Choroid plexus epithelial cell (primary cell): ENCODE results near the gene TASL.

Experiments used
- DNase-seq: peaks from one replicate; pipeline ENCODE4 v3.0.0-alpha.2; 2010; ENCODE audit warnings: low read depth
- H3K4me3 ChIP-seq: 2 replicates; pipeline ENCODE4 v1.5.1; 2011; ENCODE audit warnings: low read depth, mild to moderate bottlenecking, control low read depth, low read length, moderate library complexity
- CTCF ChIP-seq: conservative IDR thresholded peaks from 2 replicates; pipeline ENCODE4 v1.5.1; 2011; ENCODE audit warnings: low read depth, mild to moderate bottlenecking, control low read depth, inconsistent platforms, low read length, moderate library complexity

The TASL gene

GRCh38 chrX:30593440-30594200 lies 16.1 kb upstream of the TASL start:
- TF ChIP-seq CTCF = no peak
- H3K4me3 ChIP-seq = no peak overlapping the region
- DNase-seq = no peak

GRCh38 chrX:30592831-30593230 lies 15.3 kb upstream of the TASL start:
- no peak overlapping the region for H3K4me3 ChIP-seq
- TF ChIP-seq CTCF = no peak
- DNase-seq = no peak

GRCh38 chrX:30590368-30590767 lies 12.8 kb upstream of the TASL start:
- DNase-seq = no peak
- no peak overlapping the region for H3K4me3 ChIP-seq

GRCh38 chrX:30589146-30589888 lies 11.8 kb upstream of the TASL start:
- DNase-seq = no peak
- TF ChIP-seq CTCF = no peak
- H3K4me3 ChIP-seq = no peak overlapping the region

More at GRCh38 chrX:30590368-30590767, 12.8 kb upstream of the TASL start:
- no peak for TF ChIP-seq CTCF

- no peak overlapping the region for H3K4me3 ChIP-seq
- no peak for DNase-seq
- no peak for TF ChIP-seq CTCF
Measured at GRCh38 chrX:30586516-30586915, 8.9 kb upstream of the TASL start.

GRCh38 chrX:30582664-30583063 lies 5.1 kb upstream of the TASL start:
- H3K4me3 ChIP-seq = no peak overlapping the region
- no peak for TF ChIP-seq CTCF
- DNase-seq = no peak
